RPMI8226 (cell line): ENCODE data around the gene NCKAP5.
"Not testable (repeated sequence)": the region's sequence is repeated elsewhere in the genome, so short reads cannot be mapped to it uniquely, and the experiment has no call there.

Experiments
- DNase-seq: peaks from one replicate; pipeline ENCODE4 v3.0.0-alpha.2; 2015

Gene NCKAP5

GRCh38 chr2:133496501-133497269 lies 71.6 kb downstream of the NCKAP5 start:
- DNase-seq, result no peak

GRCh38 chr2:133495226-133495625 lies 73.0 kb downstream of the NCKAP5 start:
- DNase-seq, result no peak

GRCh38 chr2:133492719-133493380 lies 75.4 kb downstream of the NCKAP5 start:
- DNase-seq, result no peak

GRCh38 chr2:133490411-133490980 lies 77.8 kb downstream of the NCKAP5 start:
- DNase-seq, result no peak

GRCh38 chr2:133489641-133490410 lies 78.4 kb downstream of the NCKAP5 start:
- DNase-seq, result no peak

GRCh38 chr2:133489146-133489545 lies 79.1 kb downstream of the NCKAP5 start:
- DNase-seq, result no peak

GRCh38 chr2:133486771-133487191 lies 81.5 kb downstream of the NCKAP5 start:
- no peak for DNase-seq

- DNase-seq, result no peak
Measured at GRCh38 chr2:133485868-133486267, 82.4 kb downstream of the NCKAP5 start.

- DNase-seq, result no peak
Measured at GRCh38 chr2:133484784-133485183, 83.5 kb downstream of the NCKAP5 start.

- DNase-seq, result no peak
Measured at GRCh38 chr2:133484106-133484505, 84.2 kb downstream of the NCKAP5 start.

GRCh38 chr2:133483181-133483580 lies 85.1 kb downstream of the NCKAP5 start:
- no peak for DNase-seq

GRCh38 chr2:133480707-133481429 lies 87.4 kb downstream of the NCKAP5 start:
- DNase-seq, result no peak

GRCh38 chr2:133477616-133477990 lies 90.7 kb downstream of the NCKAP5 start:
- DNase-seq, result no peak

GRCh38 chr2:133476931-133477615 lies 91.2 kb downstream of the NCKAP5 start:
- DNase-seq, result no peak

- no peak for DNase-seq
Measured at GRCh38 chr2:133476286-133476685, 92.0 kb downstream of the NCKAP5 start.

GRCh38 chr2:133475610-133476009 lies 92.7 kb downstream of the NCKAP5 start:
- no peak for DNase-seq

GRCh38 chr2:133470446-133470845 lies 97.8 kb downstream of the NCKAP5 start:
- DNase-seq, result not testable (repeated sequence)

- no peak for DNase-seq
Measured at GRCh38 chr2:133462811-133463210, 105.5 kb downstream of the NCKAP5 start.

- DNase-seq, result no peak
Measured at GRCh38 chr2:133461484-133461883, 106.8 kb downstream of the NCKAP5 start.

- no peak for DNase-seq
Measured at GRCh38 chr2:133459590-133459989, 108.7 kb downstream of the NCKAP5 start.

- DNase-seq, result no peak
Measured at GRCh38 chr2:133458280-133458679, 110.0 kb downstream of the NCKAP5 start.

- no peak for DNase-seq
Measured at GRCh38 chr2:133457861-133458260, 110.4 kb downstream of the NCKAP5 start.
